Measurements from ENCODE around the gene BHLHE23.

BHLHE23 gene

DNA sequence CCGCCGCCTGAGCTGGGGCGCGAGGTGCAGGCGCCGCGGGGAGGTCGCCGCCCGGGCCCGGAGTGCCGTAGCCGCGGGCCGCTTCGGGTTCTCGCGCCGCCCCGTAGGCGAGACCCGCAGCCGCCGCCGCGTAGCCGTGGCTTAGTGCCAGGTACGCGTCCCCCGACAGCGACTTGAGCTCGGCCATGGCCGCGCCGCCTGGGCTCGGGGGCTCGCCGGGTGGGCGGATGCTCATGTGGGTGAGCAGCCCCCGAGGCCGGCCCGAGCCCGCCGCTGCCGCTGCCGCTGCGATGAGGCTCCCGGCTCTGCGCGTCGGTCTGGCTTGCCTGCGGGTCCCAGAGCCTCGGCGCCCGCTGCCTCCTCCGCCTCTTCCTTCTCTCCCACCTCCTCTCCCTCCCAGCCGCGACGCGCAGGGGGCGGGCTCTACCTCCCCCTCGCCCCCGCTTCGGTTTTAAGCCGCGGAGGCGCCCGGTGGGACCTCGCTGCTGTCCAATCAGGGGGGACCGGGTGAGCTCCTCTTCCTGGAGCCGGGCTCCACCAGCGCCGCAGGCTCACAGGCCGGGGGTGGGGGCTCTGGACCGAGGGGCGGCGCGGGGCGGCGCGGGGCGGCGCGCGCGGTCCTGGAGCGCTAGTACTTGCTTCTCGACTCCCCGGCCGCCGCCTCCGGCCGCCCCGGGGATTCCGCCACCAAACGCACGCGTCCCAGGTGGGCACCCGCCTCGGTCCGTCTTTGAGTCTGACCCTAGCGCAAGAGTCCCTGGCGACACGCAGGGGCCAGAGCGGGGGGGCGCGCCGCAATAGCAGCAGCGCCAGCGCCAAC is at the start of gene BHLHE23:
Gene BHLHE23 (minus strand): TSS at position 425 of the 820 bp plus-strand sequence. CDS start 190 bp downstream, at position 235.
- peak; percentile 58 for DNase-seq

- peak; percentile 15 for DNase-seq
These were observed 48.9 kb upstream of the BHLHE23 start for GRCh38 chr20:63055575-63056235.

- DNase-seq = peak; percentile 11
These were observed 48.0 kb upstream of the BHLHE23 start for GRCh38 chr20:63054681-63055240.

DNA sequence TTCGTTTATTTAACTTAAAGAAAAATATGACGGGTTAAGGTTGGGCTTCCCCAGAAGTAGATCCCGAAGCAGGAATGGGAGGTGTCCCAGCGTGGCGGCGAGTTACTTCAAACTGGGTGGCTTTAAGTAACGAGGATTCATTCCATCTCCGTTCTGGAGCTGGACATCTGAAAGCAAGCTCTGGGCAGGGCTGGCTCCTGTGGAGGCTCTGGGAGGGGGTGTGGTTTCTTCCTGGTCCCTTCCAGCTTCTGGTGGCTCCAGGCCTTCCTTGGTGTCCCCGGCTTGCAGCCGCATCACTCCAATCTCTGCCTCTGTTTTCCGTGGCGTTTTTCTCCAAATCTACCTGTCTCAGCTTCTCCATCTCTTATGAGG is 47.3 kb upstream of the BHLHE23 start:
- no peak for DNase-seq

DNA sequence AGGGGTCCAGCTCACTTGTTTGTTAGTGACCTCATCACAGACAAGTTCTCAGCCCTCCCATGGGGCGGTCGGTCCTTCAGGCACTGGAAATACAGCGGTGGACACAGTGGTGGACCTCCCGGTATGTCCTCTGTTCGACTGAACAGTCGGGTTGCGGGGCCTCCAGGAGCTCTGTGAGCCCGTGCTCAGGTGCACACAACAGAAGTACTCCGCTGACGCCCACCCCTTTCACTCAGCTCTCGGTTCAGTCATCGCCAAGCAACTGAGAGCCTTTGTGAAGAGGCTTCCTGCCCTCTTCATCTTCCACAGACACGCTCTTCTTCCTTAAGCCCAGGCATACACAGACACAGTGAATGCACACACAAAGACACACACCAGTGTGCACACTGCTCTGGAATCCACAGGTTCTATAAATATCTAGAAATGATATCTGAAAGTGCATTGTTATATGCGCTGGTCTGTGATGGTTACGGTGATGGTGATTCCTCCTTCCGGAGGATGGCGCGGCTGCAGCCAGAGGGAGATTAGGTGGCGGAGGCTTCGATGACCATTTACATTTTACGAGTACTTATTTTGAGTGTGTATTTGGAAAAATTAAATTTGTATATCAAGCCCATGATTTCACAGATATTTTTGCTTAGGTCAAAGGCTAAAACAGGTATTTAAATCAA is 46.8 kb upstream of the BHLHE23 start:
- DNase-seq = peak; percentile 4

DNA sequence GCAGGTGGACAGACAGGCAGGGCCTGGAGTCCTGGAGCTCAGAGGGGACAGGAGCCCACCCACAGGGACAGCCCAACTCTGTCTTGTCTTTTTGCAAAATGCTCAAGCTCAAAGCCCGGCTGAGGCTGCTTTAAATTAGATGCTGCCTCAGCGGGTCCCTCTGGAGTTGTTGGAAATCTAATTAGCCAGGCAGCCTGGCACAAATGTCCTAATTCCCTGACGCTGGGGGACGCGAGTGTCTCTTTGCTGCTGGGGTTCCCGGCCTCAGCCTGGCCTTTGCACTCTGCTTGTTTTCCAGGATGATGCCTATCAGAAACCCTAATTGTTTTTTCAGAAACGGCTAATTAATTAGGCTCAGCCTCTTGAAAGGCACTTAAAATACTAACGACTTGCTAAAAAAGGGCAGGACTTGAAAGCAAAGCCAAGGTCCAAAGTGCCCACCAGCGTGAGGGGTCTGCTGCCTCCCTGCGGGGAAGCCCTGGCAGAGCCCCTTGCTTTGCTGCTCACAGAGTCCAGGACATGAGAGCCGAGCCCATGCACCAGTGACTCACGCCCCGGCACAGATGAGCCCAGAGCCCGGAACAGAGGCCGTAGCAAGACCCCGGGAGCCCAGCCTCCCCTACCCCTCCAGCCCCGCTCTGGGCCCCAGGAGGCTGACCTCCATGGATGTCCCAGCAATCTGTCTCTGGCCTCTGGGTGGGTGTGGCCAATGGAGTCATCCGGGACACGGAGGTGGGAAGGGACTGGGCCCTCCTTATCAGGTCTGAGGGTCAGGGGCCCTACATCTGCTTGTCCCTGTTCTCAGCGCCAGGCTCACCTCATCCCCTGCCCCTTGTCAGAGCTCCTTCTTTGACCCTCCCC is 46.0 kb upstream of the BHLHE23 start:
- DNase-seq = peak; percentile 9

DNA sequence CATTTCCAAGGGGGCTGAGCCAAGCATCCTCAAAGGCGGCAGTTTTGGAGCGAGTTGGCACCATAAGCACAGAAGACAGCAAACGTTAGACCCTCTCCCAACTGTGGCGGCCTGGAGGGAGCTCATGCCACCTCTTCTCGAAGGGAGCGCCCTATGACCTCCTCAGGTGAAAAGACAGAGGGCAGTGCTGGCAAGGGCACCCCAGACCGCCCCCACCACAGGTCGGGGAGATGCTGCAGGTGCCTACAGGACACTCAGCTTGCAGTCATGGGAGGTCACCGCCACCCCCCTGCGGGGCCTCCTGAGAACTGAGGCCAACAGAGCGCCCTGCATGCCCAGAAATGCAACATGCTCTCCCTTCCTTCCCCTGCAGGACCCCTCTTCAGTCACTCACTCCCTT is 45.1 kb upstream of the BHLHE23 start:
- DNase-seq = no peak

- DNase-seq = no peak
These were observed 44.6 kb upstream of the BHLHE23 start for GRCh38 chr20:63051186-63051860.

DNA sequence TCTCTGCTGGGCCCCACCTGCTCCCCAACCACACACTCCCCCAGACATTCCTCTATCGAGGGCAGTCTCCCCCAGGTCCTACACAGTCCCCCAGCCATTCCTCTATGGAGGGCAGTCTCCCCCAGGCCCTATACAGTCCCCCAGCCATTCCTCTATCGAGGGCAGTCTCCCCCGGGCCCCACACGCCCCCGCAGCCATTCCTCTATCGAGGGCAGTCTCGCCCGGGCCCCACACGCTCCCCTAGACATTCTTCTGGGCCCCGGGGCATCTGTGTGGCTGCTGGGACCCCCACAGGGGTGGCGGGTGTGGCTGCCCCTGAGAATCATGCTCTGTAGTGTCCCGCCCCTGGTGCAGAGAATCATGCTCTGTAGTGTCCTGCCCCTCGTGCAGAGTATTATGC is 43.6 kb upstream of the BHLHE23 start:
- DNase-seq = no peak

- DNase-seq = no peak
These were observed 42.9 kb upstream of the BHLHE23 start for GRCh38 chr20:63049561-63050221.

DNA sequence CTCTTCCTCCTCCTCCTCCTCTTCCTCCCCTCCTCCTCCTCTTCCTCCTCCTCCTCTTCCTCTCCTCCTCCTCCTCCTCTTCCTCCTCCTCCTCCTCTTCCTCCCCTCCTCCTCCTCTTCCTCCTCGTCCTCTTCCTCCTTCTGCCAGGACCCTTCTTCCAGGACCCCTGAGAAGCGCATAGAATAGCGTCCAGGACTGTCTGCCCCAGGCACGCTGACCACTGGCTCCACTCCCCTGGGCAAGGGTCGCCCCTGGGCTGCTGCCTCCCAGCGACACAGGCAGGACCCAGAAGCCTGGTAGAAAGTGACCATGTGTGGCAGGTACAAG is 42.4 kb upstream of the BHLHE23 start:
- no peak for DNase-seq

GRCh38 chr20:63048516-63049190 is 41.9 kb upstream of the BHLHE23 start:
- DNase-seq = no peak

- DNase-seq = no peak
These were observed 41.2 kb upstream of the BHLHE23 start for GRCh38 chr20:63047946-63048345.

DNA sequence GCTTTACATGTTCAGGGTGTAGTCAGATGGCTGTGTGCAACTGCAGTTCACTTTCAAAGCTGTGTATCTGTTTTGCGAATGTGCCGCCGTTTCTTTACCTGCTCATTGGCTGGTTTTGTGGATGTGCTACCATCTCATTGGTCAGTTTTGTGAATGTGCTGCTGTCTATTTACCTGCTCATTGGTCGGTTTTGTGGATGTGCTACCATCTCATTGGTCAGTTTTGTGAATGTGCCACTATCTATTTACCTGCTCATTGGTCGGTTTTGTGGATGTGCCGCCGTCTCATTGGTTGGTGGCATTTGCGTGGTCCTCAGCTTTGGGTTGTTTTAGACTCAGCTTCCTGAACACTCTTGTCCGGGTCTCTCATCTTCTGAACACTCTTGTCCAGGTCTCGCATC is 40.5 kb upstream of the BHLHE23 start:
- no peak for DNase-seq

- DNase-seq = no peak
These were observed 40.1 kb upstream of the BHLHE23 start for GRCh38 chr20:63046841-63047240.

GRCh38 chr20:63045991-63046390 is 39.2 kb upstream of the BHLHE23 start:
- DNase-seq = no peak

DNA sequence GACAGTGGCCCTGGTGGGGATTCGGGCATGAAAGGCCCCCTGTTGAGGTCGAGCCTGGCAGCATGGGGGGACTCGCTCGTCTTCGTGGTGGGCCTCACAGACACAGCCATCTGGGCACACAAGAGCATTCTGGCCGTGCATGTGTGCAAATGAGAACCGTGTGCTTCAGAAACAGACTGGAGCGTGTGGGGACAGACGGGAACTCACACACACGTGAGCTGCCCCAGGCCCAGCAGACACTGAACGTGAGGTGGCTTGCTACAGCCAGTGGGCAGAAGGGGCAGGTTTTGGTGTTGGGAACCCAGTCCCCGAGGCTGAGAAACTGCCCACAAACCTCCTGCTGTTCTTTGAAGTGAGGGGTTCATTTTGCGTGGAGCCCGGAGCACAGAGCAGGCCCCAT is 38.6 kb upstream of the BHLHE23 start:
- DNase-seq = no peak

- DNase-seq = no peak
These were observed 37.8 kb upstream of the BHLHE23 start for GRCh38 chr20:63044605-63045004.

GRCh38 chr20:63044204-63044600 is 37.4 kb upstream of the BHLHE23 start:
- DNase-seq = no peak

GRCh38 chr20:63043348-63044203 is 36.8 kb upstream of the BHLHE23 start:
- DNase-seq = no peak
